B cell (primary cell): ENCODE results near the gene CYP8B1. TPM values are rescaled to one million over a fixed set of nuclear protein-coding genes. Genes with fewer than 3 reads are reported as not detected.

ENCODE experiments used
- ATAC-seq: fragments of 200-7000 bp; cut with Tn5 transposase; one replicate; pipeline ENCODE4 v1.10.0; 2021; ENCODE audit warnings: low read depth, mild to moderate bottlenecking, moderate number of reproducible peaks, moderate library complexity
- CTCF ChIA-PET: fragments of 350-600 bp; sonication (Branson Sonifier 250); formaldehyde crosslinking; loops from one replicate; lab custom pipeline; 2021; ENCODE audit warnings: antibody characterized with exemption, inconsistent platforms; lab: Charles Lee
- POLR2A ChIA-PET: fragments of 350-600 bp; sonication (Branson Sonifier 250); formaldehyde crosslinking; loops from one replicate; lab custom pipeline; 2021; ENCODE audit warnings: antibody characterized with exemption; lab: Charles Lee
- DNase-seq: peaks from one replicate; pipeline ENCODE4 v3.0.0; 2013
- H2AFZ ChIP-seq: 2 replicates; pipeline ENCODE4 v1.6.1; 2012; ENCODE audit warnings: mild to moderate bottlenecking, low read depth, low read length; ENCODE audit not compliant: insufficient read depth, poor library complexity, severe bottlenecking
- H3K27ac ChIP-seq, 2 donors: 1 replicate in 1 of 2; 2 replicates in 1 of 2; pipeline ENCODE4 v1.5.1; 2012 to 2013; ENCODE audit warnings: low read length in 2 of 2, mild to moderate bottlenecking in 2 of 2, moderate library complexity in 1 of 2
- H3K27me3 ChIP-seq, 4 experiments: fragments of 200-600 bp in 1 of 4; sonication (generic) in 1 of 4; replicated peaks in 1 of 4; 1 replicate in 2 of 4; 2 replicates in 2 of 4; pipeline versions ENCODE4 v1.6.1 to v1.7.0; 2013 to 2016; ENCODE audit warnings: low read length in 3 of 4, mild to moderate bottlenecking in 2 of 4, mixed read lengths in 1 of 4, moderate library complexity in 1 of 4; ENCODE audit not compliant: insufficient read depth in 4 of 4, control insufficient read depth in 3 of 4; ENCODE audit errors: control extremely low read depth in 1 of 4
- H3K36me3 ChIP-seq, 2 experiments: replicated peaks in 1 of 2; 1 replicate in 1 of 2; 2 replicates in 1 of 2; pipeline versions ENCODE4 v1.6.1 to v1.7.1; 2013; ENCODE audit warnings: low read length in 1 of 2; ENCODE audit not compliant: insufficient read depth in 2 of 2, control insufficient read depth in 1 of 2; ENCODE audit errors: control extremely low read depth in 1 of 2, extremely low read depth in 1 of 2
- H3K4me1 ChIP-seq, 2 donors: fragments of 200-600 bp in 1 of 2; sonication (generic) in 1 of 2; 1 replicate in 1 of 2; 2 replicates in 1 of 2; pipeline versions ENCODE4 v1.5.1 to v1.6.1; 2013 to 2017; ENCODE audit warnings: low read length in 2 of 2; ENCODE audit not compliant: control insufficient read depth in 2 of 2, insufficient read depth in 2 of 2
- H3K4me2 ChIP-seq: replicated peaks from 2 replicates; pipeline ENCODE3; 2012; ENCODE audit warnings: mild to moderate bottlenecking, low read depth, low read length; ENCODE audit not compliant: poor library complexity, severe bottlenecking
- H3K4me3 ChIP-seq, 5 experiments: fragments of 200-600 bp in 1 of 5; sonication (generic) in 1 of 5; 1 replicate in 3 of 5; 2 replicates in 2 of 5; pipeline versions ENCODE4 v1.5.1 to v1.7.0; 2011 to 2016; ENCODE audit warnings: low read length in 4 of 5, mild to moderate bottlenecking in 4 of 5, low read depth in 2 of 5, control low read depth in 1 of 5, moderate library complexity in 1 of 5; ENCODE audit not compliant: insufficient read depth in 1 of 5; ENCODE audit errors: control extremely low read depth in 1 of 5, extremely low read depth in 1 of 5
- H3K79me2 ChIP-seq: fragments of 200-600 bp; sonication (generic); one replicate; pipeline ENCODE4 v1.6.0; 2016; ENCODE audit warnings: low read length; ENCODE audit not compliant: control insufficient read depth, insufficient read depth
- H3K9ac ChIP-seq: fragments of 200-600 bp; sonication (generic); 2 replicates; pipeline ENCODE4 v1.6.1; 2017; ENCODE audit warnings: mild to moderate bottlenecking, low read length, moderate library complexity
- H3K9me3 ChIP-seq, 3 donors: one replicate each; pipeline versions ENCODE4 v1.6.1 to v1.7.1; 2013; ENCODE audit warnings: low read length in 2 of 3; ENCODE audit not compliant: control insufficient read depth in 2 of 3, insufficient read depth in 1 of 3; ENCODE audit errors: control extremely low read depth in 1 of 3
- H4K20me1 ChIP-seq: 2 replicates; pipeline ENCODE4 v1.6.0; 2012; ENCODE audit warnings: mild to moderate bottlenecking, low read length; ENCODE audit not compliant: insufficient read depth, control insufficient read depth, poor library complexity, severe bottlenecking
- H3K27ac Mint-ChIP-seq: one replicate; pipeline ENCODE4 v1.8.0; 2021; ENCODE audit warnings: mixed read lengths
- H3K27me3 Mint-ChIP-seq: one replicate; pipeline ENCODE4 v1.8.0; 2021; ENCODE audit warnings: mixed read lengths
- H3K4me1 Mint-ChIP-seq: one replicate; pipeline ENCODE4 v1.8.0; 2021; ENCODE audit warnings: mixed read lengths
- H3K4me3 Mint-ChIP-seq: one replicate; pipeline ENCODE4 v1.8.0; 2021; ENCODE audit warnings: mixed read lengths
- H3K9me3 Mint-ChIP-seq: one replicate; pipeline ENCODE4 v1.8.0; 2022; ENCODE audit warnings: mixed read lengths; ENCODE audit not compliant: insufficient read depth
- EZH2 ChIP-seq: IDR thresholded peaks from 2 replicates; pipeline ENCODE4 v1.6.1; 2012; ENCODE audit warnings: borderline replicate concordance, low read depth, mild to moderate bottlenecking, moderate library complexity, low read length; ENCODE audit not compliant: insufficient read depth, poor library complexity, severe bottlenecking
- WGBS: methylation state at CpG from one replicate; pipeline ENCODE4 v1.1.5; 2013; ENCODE audit warnings: missing lambda C conversion rate; ENCODE audit not compliant: insufficient coverage; 5-methylcytosine and 5-hydroxymethylcytosine counted together
- intact Hi-C: fragments of 100-400 bp; cut with micrococcal nuclease; formaldehyde crosslinking; loops from one replicate; pipeline ENCODE4 v1.10.0; 2022
- polyA plus RNA-seq: library from polyadenylated mRNA; depleted of rRNA; stranded (reverse); fragments of >200 nt; gene quantifications from 2 replicates; pipeline ENCODE4 v1.2.3, GENCODE V29; 2012
- total RNA-seq, 2 donors: library from RNA; stranded (reverse); fragments of 120-200 nt in 1 of 2; gene quantifications; 1 replicate in 1 of 2; 2 replicates in 1 of 2; pipeline versions ENCODE4 v1.2.3 to v1.2.4, GENCODE V29; 2013 to 2022
- TF ChIP-seq, protein P1 (sequence below): fragments of 200-600 bp; IDR thresholded peaks from one replicate; pipeline ENCODE4 v1.8.0; 2022; ENCODE audit warnings: antibody characterized with exemption, mild to moderate bottlenecking

Gene CYP8B1
- total and polyA plus RNA-seq, 2 donors (not counting 1 experiment from before 2014, with no cell fraction given): not detected

GRCh38 chr3:42894698-42895579 is 19.3 kb upstream of the CYP8B1 start:
- 86% methylated on average over 1 of the region's 3 CpGs for WGBS
- Mint-ChIP-seq H3K27me3 (peaks cover 24% of the 10 kb centered on the region), H3K4me1 (no peaks in the 10 kb centered on the region), H3K9me3 (no peaks in the 10 kb centered on the region), H3K4me3 (no peak overlapping the region), H3K27ac (no peak overlapping the region)
- H3K36me3 ChIP-seq: no peaks in the 10 kb centered on the region
- ATAC-seq: no peak
- DNase-seq: no peak
- intact Hi-C loops: no loop called here
- no peaks in the 10 kb centered on the region for H3K9me3 ChIP-seq
- H3K4me2 ChIP-seq: no peak overlapping the region
- no peaks in the 10 kb centered on the region for H3K79me2 ChIP-seq
- H3K4me1 ChIP-seq: no peaks in the 10 kb centered on the region
- H3K9ac ChIP-seq: no peak overlapping the region
- H3K27me3 ChIP-seq: peaks cover 0 to 7% (median 4%) of the 10 kb centered on the region in 4 experiments
- POLR2A ChIA-PET: no interaction called here
- H4K20me1 ChIP-seq: no peaks in the 10 kb centered on the region
- TF ChIP-seq EZH2: no peak
- TF ChIP-seq, protein P1, sequence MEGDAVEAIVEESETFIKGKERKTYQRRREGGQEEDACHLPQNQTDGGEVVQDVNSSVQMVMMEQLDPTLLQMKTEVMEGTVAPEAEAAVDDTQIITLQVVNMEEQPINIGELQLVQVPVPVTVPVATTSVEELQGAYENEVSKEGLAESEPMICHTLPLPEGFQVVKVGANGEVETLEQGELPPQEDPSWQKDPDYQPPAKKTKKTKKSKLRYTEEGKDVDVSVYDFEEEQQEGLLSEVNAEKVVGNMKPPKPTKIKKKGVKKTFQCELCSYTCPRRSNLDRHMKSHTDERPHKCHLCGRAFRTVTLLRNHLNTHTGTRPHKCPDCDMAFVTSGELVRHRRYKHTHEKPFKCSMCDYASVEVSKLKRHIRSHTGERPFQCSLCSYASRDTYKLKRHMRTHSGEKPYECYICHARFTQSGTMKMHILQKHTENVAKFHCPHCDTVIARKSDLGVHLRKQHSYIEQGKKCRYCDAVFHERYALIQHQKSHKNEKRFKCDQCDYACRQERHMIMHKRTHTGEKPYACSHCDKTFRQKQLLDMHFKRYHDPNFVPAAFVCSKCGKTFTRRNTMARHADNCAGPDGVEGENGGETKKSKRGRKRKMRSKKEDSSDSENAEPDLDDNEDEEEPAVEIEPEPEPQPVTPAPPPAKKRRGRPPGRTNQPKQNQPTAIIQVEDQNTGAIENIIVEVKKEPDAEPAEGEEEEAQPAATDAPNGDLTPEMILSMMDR: no peak
- H3K4me3 ChIP-seq: no peak overlapping the region
- no peak overlapping the region for H2AFZ ChIP-seq
- no peak overlapping the region for H3K27ac ChIP-seq
- CTCF ChIA-PET: interaction anchor here (1.6 kb wide), 1 partner anchor 67 kb away, joined by 3 read pairs; no protein-coding TSS in a partner anchor

DNA sequence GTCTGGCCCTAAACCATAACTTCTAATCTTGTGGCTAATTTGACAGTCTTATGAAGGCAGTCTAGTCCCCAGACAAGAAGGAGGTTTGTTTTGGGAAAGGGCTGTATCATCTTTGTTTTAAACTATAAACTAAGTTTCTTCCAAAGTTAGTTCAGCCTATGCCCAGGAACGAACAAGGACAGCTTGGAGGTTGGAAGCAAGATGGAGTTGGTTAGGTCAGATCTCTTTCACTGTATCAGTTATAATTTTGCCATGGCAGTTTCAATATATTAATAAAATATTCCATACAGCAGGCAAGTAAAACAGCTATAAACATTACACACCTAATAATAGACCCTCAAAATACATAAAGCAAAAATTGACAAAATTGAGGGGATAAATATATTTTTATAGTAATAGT is 17.1 kb upstream of the CYP8B1 start:
- no peaks in the 10 kb centered on the region for H3K79me2 ChIP-seq
- intact Hi-C loops: no loop called here
- no peak for ATAC-seq
- Mint-ChIP-seq H3K4me3 (no peak overlapping the region), H3K4me1 (no peaks in the 10 kb centered on the region), H3K27me3 (peaks cover 33% of the 10 kb centered on the region), H3K9me3 (no peaks in the 10 kb centered on the region), H3K27ac (no peak overlapping the region)
- no peaks in the 10 kb centered on the region for H3K4me1 ChIP-seq
- no peaks in the 10 kb centered on the region for H4K20me1 ChIP-seq
- no peaks in the 10 kb centered on the region for H3K36me3 ChIP-seq
- TF ChIP-seq EZH2: no peak
- TF ChIP-seq, protein P1: no peak
- DNase-seq: no peak
- H3K9me3 ChIP-seq: no peaks in the 10 kb centered on the region
- H2AFZ ChIP-seq: no peak overlapping the region
- H3K27ac ChIP-seq: no peak overlapping the region
- WGBS: no CpG with 5 or more reads among the region's 1 CpG
- H3K9ac ChIP-seq: no peak overlapping the region
- CTCF ChIA-PET: interaction anchor here (1.0 kb wide), 1 partner anchor 11 kb away, joined by 3 read pairs; no protein-coding TSS in a partner anchor
- H3K4me3 ChIP-seq: no peak overlapping the region
- no peak overlapping the region for H3K4me2 ChIP-seq
- POLR2A ChIA-PET: no interaction called here
- H3K27me3 ChIP-seq: peaks cover 0 to 9% (median 5%) of the 10 kb centered on the region in 4 experiments
